ENCODE data around the gene RCC2.

DNA sequence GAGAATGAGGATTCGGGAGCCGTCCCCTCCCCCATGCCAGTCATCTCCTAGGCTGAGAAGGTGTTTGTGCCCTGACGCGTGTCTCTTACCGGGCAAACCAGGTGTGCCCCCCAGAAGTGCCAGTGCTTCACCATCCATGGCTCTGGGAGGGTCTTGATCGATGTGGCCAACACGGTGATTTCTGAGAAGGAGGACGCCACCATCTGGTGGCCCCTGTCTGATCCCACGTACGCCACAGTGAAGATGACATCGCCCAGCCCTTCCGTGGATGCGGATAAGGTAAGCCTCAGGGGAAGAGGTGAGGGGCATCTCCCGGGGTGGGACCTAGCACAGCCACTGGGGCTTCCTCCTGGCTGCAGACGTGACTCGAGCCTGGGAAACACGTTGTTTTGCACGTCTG lies 66.5 kb downstream of the RCC2 start:
- no peak for TF ChIP-seq ZNF8 (CRISPR knock-in tag; IDR thresholded peaks at IDR 0.05)
- TF ChIP-seq, protein P1, sequence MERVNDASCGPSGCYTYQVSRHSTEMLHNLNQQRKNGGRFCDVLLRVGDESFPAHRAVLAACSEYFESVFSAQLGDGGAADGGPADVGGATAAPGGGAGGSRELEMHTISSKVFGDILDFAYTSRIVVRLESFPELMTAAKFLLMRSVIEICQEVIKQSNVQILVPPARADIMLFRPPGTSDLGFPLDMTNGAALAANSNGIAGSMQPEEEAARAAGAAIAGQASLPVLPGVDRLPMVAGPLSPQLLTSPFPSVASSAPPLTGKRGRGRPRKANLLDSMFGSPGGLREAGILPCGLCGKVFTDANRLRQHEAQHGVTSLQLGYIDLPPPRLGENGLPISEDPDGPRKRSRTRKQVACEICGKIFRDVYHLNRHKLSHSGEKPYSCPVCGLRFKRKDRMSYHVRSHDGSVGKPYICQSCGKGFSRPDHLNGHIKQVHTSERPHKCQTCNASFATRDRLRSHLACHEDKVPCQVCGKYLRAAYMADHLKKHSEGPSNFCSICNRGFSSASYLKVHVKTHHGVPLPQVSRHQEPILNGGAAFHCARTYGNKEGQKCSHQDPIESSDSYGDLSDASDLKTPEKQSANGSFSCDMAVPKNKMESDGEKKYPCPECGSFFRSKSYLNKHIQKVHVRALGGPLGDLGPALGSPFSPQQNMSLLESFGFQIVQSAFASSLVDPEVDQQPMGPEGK (CRISPR knock-in tag; IDR thresholded peaks at IDR 0.05; ENCODE audit: borderline replicate concordance): no peak
- no peak for TF ChIP-seq ZFP30 (CRISPR knock-in tag; IDR thresholded peaks at IDR 0.05)
- TF ChIP-seq ZNF565 (CRISPR knock-in tag; conservative IDR thresholded peaks at IDR 0.05; ENCODE audit: low read depth): no peak
- TF ChIP-seq OSR1 (CRISPR knock-in tag; IDR thresholded peaks at IDR 0.05): no peak
- TF ChIP-seq PPARA (CRISPR knock-in tag; IDR thresholded peaks at IDR 0.05; ENCODE audit: borderline replicate concordance): no peak
- no peak for TF ChIP-seq ESRRG (CRISPR knock-in tag; IDR thresholded peaks at IDR 0.05)
- TF ChIP-seq GLIS3 (CRISPR knock-in tag; IDR thresholded peaks at IDR 0.05): no peak
- no peak for TF ChIP-seq ZC3H10 (CRISPR knock-in tag; IDR thresholded peaks at IDR 0.05)
- TF ChIP-seq RARB (CRISPR knock-in tag; IDR thresholded peaks at IDR 0.05): no peak
- TF ChIP-seq, protein P2, sequence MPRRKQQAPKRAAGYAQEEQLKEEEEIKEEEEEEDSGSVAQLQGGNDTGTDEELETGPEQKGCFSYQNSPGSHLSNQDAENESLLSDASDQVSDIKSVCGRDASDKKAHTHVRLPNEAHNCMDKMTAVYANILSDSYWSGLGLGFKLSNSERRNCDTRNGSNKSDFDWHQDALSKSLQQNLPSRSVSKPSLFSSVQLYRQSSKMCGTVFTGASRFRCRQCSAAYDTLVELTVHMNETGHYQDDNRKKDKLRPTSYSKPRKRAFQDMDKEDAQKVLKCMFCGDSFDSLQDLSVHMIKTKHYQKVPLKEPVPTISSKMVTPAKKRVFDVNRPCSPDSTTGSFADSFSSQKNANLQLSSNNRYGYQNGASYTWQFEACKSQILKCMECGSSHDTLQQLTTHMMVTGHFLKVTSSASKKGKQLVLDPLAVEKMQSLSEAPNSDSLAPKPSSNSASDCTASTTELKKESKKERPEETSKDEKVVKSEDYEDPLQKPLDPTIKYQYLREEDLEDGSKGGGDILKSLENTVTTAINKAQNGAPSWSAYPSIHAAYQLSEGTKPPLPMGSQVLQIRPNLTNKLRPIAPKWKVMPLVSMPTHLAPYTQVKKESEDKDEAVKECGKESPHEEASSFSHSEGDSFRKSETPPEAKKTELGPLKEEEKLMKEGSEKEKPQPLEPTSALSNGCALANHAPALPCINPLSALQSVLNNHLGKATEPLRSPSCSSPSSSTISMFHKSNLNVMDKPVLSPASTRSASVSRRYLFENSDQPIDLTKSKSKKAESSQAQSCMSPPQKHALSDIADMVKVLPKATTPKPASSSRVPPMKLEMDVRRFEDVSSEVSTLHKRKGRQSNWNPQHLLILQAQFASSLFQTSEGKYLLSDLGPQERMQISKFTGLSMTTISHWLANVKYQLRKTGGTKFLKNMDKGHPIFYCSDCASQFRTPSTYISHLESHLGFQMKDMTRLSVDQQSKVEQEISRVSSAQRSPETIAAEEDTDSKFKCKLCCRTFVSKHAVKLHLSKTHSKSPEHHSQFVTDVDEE (CRISPR knock-in tag; IDR thresholded peaks at IDR 0.05): no peak
- TF ChIP-seq, protein P3, sequence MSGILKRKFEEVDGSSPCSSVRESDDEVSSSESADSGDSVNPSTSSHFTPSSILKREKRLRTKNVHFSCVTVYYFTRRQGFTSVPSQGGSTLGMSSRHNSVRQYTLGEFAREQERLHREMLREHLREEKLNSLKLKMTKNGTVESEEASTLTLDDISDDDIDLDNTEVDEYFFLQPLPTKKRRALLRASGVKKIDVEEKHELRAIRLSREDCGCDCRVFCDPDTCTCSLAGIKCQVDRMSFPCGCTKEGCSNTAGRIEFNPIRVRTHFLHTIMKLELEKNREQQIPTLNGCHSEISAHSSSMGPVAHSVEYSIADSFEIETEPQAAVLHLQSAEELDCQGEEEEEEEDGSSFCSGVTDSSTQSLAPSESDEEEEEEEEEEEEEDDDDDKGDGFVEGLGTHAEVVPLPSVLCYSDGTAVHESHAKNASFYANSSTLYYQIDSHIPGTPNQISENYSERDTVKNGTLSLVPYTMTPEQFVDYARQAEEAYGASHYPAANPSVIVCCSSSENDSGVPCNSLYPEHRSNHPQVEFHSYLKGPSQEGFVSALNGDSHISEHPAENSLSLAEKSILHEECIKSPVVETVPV (CRISPR knock-in tag; IDR thresholded peaks at IDR 0.05): no peak
- TF ChIP-seq ARNTL (CRISPR knock-in tag; IDR thresholded peaks at IDR 0.05; ENCODE audit: borderline replicate concordance, low read depth): no peak
